Lung (tissue), 10 donors: ENCODE measurements around the gene SHANK1. TPM values are rescaled to one million over a fixed set of nuclear protein-coding genes. Genes with fewer than 3 reads are reported as not detected.
"Not testable (repeated sequence)": the region's sequence is repeated elsewhere in the genome, so short reads cannot be mapped to it uniquely, and the experiment has no call there.

Experiments used
- ATAC-seq: fragments of 200-7000 bp; cut with Tn5 transposase; one replicate; pipeline ENCODE4 v1.9.1; 2020; ENCODE audit warnings: moderate number of reproducible peaks; ENCODE audit not compliant: insufficient read depth, low FRiP score
- DNase-seq, 3 donors: peaks; one replicate each; pipeline ENCODE4 v3.0.0-alpha.2; 2013 to 2017
- H3K27ac ChIP-seq, 2 donors: one replicate each; pipeline ENCODE4 v1.5.1; 2013; ENCODE audit warnings: mild to moderate bottlenecking in 2 of 2, moderate library complexity in 2 of 2, control low read depth in 1 of 2, inconsistent platforms in 1 of 2, low read depth in 1 of 2, low read length in 1 of 2
- H3K27me3 ChIP-seq, 3 donors: one replicate each; pipeline ENCODE4 v1.5.1; 2013; ENCODE audit warnings: low read length in 2 of 3; ENCODE audit not compliant: control insufficient read depth in 3 of 3, insufficient read depth in 3 of 3
- H3K36me3 ChIP-seq, 4 donors: one replicate each; pipeline ENCODE4 v1.5.1; 2013; ENCODE audit warnings: low read length in 4 of 4, mild to moderate bottlenecking in 1 of 4, moderate library complexity in 1 of 4; ENCODE audit not compliant: control insufficient read depth in 4 of 4, insufficient read depth in 4 of 4
- H3K4me1 ChIP-seq, 5 donors: one replicate each; pipeline ENCODE4 v1.5.1; 2013; ENCODE audit warnings: low read length in 5 of 5, mild to moderate bottlenecking in 2 of 5, moderate library complexity in 1 of 5; ENCODE audit not compliant: control insufficient read depth in 5 of 5, insufficient read depth in 5 of 5
- H3K4me3 ChIP-seq: one replicate; pipeline ENCODE4 v1.5.1; 2013; ENCODE audit warnings: mild to moderate bottlenecking, control low read depth, moderate library complexity
- H3K9ac ChIP-seq, 2 donors: one replicate each; pipeline ENCODE4 v1.5.1; 2013; ENCODE audit warnings: low read length in 2 of 2, control low read depth in 1 of 2; ENCODE audit not compliant: insufficient read depth in 1 of 2
- H3K9me3 ChIP-seq, 4 donors: one replicate each; pipeline ENCODE4 v1.5.1; 2013; ENCODE audit warnings: low read length in 3 of 4, mild to moderate bottlenecking in 1 of 4, moderate library complexity in 1 of 4; ENCODE audit not compliant: control insufficient read depth in 4 of 4, insufficient read depth in 3 of 4
- WGBS, 2 donors: extraction: QIAGEN DNeasy Blood & Tissue Kit; methylation state at CpG; one replicate each; pipeline ENCODE4 v1.1.7; 2013; 5-methylcytosine and 5-hydroxymethylcytosine counted together
- polyA plus RNA-seq, 2 donors: library from polyadenylated mRNA; stranded (reverse); fragments of 200-250 nt; gene quantifications; one replicate each; pipeline ENCODE4 v1.2.1, GENCODE V29; 2013
- total RNA-seq, 2 donors: library from RNA; depleted of rRNA in 1 of 2; stranded (reverse); fragments of >200 nt in 1 of 2; gene quantifications; one replicate each; pipeline ENCODE4 v1.2.1, GENCODE V29; 2014 to 2021
- donor health status: Bipolar disorder and iron deficiency.
- donor health status: healthy.
- donor health status: DM: yes; HTN: yes; CAD: no.

Gene SHANK1
- total and polyA plus RNA-seq, 4 donors = 0.15 to 1.2 (median 0.21) TPM

- H3K36me3 ChIP-seq, ATAC-seq, H3K27ac ChIP-seq, H3K9me3 ChIP-seq, H3K9ac ChIP-seq, H3K4me1 ChIP-seq, H3K27me3 ChIP-seq, DNase-seq, H3K4me3 ChIP-seq: not testable (repeated sequence)
- WGBS, 2 donors = 77 to 90% methylated on average over 5 of the region's 5 CpGs
Observed at GRCh38 chr19:50619184-50619583, 100.4 kb downstream of the SHANK1 start.

- H3K4me1 ChIP-seq, H3K27me3 ChIP-seq, ATAC-seq, H3K4me3 ChIP-seq, H3K9me3 ChIP-seq, H3K9ac ChIP-seq, H3K27ac ChIP-seq, H3K36me3 ChIP-seq, DNase-seq: not testable (repeated sequence)
- 72 to 94% methylated on average over 4 of the region's 5 CpGs for WGBS, 2 donors
Observed at GRCh38 chr19:50618379-50618778, 101.2 kb downstream of the SHANK1 start.

GRCh38 chr19:50612504-50613404 lies 106.8 kb downstream of the SHANK1 start:
- not testable (repeated sequence) for H3K9me3 ChIP-seq, H3K27ac ChIP-seq, H3K9ac ChIP-seq, H3K36me3 ChIP-seq, H3K4me3 ChIP-seq, H3K27me3 ChIP-seq, DNase-seq, ATAC-seq, H3K4me1 ChIP-seq
- WGBS, 2 donors = 73 to 76% methylated on average over 11 of the region's 11 CpGs

Other genes starting within 250 kb of the SHANK1 start
- 100 to 1,000 TPM in 1 of 2 donors, 10 to 100 TPM in 1; 62.2 to 165 TPM for gene EMC10, start 243.3 kb downstream of the SHANK1 start, total RNA-seq
- gene EMC10, start 243.3 kb downstream of the SHANK1 start, polyA plus RNA-seq = 100 to 1,000 TPM; 133 to 140 TPM
- gene GARIN5A, start 243.0 kb downstream of the SHANK1 start, total RNA-seq = 1 to 10 TPM; 1.7 to 2.7 TPM
- 1 to 10 TPM; 2.1 to 5.0 TPM for gene GARIN5A, start 243.0 kb downstream of the SHANK1 start, polyA plus RNA-seq
- 10 to 100 TPM in 1 of 2 donors, 1 to 10 TPM in 1; 9.8 to 66.9 TPM for gene JOSD2, start 208.6 kb downstream of the SHANK1 start, total RNA-seq
- gene JOSD2, start 208.6 kb downstream of the SHANK1 start, polyA plus RNA-seq = 10 to 100 TPM; 60.2 to 76.8 TPM
- gene ASPDH, start 205.9 kb downstream of the SHANK1 start, total RNA-seq = not detected
- not detected for gene ASPDH, start 205.9 kb downstream of the SHANK1 start, polyA plus RNA-seq
- gene LRRC4B, start 151.4 kb downstream of the SHANK1 start, total RNA-seq = 10 to 100 TPM in 1 of 2 donors, 1 to 10 TPM in 1; 2.5 to 10.8 TPM
- gene LRRC4B, start 151.4 kb downstream of the SHANK1 start, polyA plus RNA-seq = 1 to 10 TPM; 1.7 to 3.0 TPM
- gene SYT3, start 79.9 kb downstream of the SHANK1 start, total RNA-seq = 1 to 10 TPM in 1 of 2 donors, under 1 TPM in 1; 0.60 to 1.5 TPM
- gene SYT3, start 79.9 kb downstream of the SHANK1 start, polyA plus RNA-seq = under 1 TPM; 0.23 to 0.81 TPM
- 1 to 10 TPM in 1 of 2 donors, not detected in 1; 2.5 TPM for gene C19orf81, start 70.4 kb downstream of the SHANK1 start, total RNA-seq
- gene C19orf81, start 70.4 kb downstream of the SHANK1 start, polyA plus RNA-seq = 1 to 10 TPM; 1.3 to 1.7 TPM
- gene CLEC11A, start 3.6 kb upstream of the SHANK1 start, total RNA-seq = 10 to 100 TPM in 1 of 2 donors, 1 to 10 TPM in 1; 7.7 to 24.6 TPM
- 10 to 100 TPM in 1 of 2 donors, 1 to 10 TPM in 1; 8.5 to 13.7 TPM for gene CLEC11A, start 3.6 kb upstream of the SHANK1 start, polyA plus RNA-seq
- gene GPR32, start 50.7 kb upstream of the SHANK1 start, total RNA-seq = not detected
- not detected for gene GPR32, start 50.7 kb upstream of the SHANK1 start, polyA plus RNA-seq
- gene ACP4, start 70.6 kb upstream of the SHANK1 start, total RNA-seq = not detected
- not detected for gene ACP4, start 70.6 kb upstream of the SHANK1 start, polyA plus RNA-seq
- gene KLK1, start 104.0 kb upstream of the SHANK1 start, total RNA-seq = under 1 TPM in 1 of 2 donors, not detected in 1; 0.92 TPM
- gene KLK1, start 104.0 kb upstream of the SHANK1 start, polyA plus RNA-seq = under 1 TPM; 0.25 to 0.83 TPM
- gene KLK15, start 113.8 kb upstream of the SHANK1 start, total RNA-seq = not detected
- not detected for gene KLK15, start 113.8 kb upstream of the SHANK1 start, polyA plus RNA-seq
- gene KLK3, start 135.1 kb upstream of the SHANK1 start, total RNA-seq = not detected
- gene KLK3, start 135.1 kb upstream of the SHANK1 start, polyA plus RNA-seq = not detected
- gene KLK2, start 153.6 kb upstream of the SHANK1 start, total RNA-seq = not detected
- not detected for gene KLK2, start 153.6 kb upstream of the SHANK1 start, polyA plus RNA-seq
- gene KLK4, start 191.6 kb upstream of the SHANK1 start, total RNA-seq = not detected
- gene KLK4, start 191.6 kb upstream of the SHANK1 start, polyA plus RNA-seq = under 1 TPM; 0.03 to 0.26 TPM
- gene KLK5, start 233.2 kb upstream of the SHANK1 start, total RNA-seq = under 1 TPM in 1 of 2 donors, not detected in 1; 0.60 TPM
- under 1 TPM in 1 of 2 donors, not detected in 1; 0.06 TPM for gene KLK5, start 233.2 kb upstream of the SHANK1 start, polyA plus RNA-seq
- gene KLK6, start 249.8 kb upstream of the SHANK1 start, total RNA-seq = not detected
- not detected for gene KLK6, start 249.8 kb upstream of the SHANK1 start, polyA plus RNA-seq